IPS DF 19.7 (cell line): ENCODE measurements around the gene SSH2.
"Not testable (repeated sequence)": the region's sequence is repeated elsewhere in the genome, so short reads cannot be mapped to it uniquely, and the experiment has no call there.

ENCODE experiments used
- DNase-seq: peaks from one replicate; pipeline ENCODE4 v3.0.0-alpha.2; 2013; ENCODE audit warnings: low read depth, low spot score

Gene SSH2, protein sequence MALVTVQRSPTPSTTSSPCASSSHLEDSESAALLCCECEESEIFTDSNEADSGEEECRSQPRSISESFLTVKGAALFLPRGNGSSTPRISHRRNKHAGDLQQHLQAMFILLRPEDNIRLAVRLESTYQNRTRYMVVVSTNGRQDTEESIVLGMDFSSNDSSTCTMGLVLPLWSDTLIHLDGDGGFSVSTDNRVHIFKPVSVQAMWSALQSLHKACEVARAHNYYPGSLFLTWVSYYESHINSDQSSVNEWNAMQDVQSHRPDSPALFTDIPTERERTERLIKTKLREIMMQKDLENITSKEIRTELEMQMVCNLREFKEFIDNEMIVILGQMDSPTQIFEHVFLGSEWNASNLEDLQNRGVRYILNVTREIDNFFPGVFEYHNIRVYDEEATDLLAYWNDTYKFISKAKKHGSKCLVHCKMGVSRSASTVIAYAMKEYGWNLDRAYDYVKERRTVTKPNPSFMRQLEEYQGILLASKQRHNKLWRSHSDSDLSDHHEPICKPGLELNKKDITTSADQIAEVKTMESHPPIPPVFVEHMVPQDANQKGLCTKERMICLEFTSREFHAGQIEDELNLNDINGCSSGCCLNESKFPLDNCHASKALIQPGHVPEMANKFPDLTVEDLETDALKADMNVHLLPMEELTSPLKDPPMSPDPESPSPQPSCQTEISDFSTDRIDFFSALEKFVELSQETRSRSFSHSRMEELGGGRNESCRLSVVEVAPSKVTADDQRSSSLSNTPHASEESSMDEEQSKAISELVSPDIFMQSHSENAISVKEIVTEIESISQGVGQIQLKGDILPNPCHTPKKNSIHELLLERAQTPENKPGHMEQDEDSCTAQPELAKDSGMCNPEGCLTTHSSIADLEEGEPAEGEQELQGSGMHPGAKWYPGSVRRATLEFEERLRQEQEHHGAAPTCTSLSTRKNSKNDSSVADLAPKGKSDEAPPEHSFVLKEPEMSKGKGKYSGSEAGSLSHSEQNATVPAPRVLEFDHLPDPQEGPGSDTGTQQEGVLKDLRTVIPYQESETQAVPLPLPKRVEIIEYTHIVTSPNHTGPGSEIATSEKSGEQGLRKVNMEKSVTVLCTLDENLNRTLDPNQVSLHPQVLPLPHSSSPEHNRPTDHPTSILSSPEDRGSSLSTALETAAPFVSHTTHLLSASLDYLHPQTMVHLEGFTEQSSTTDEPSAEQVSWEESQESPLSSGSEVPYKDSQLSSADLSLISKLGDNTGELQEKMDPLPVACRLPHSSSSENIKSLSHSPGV (N-terminal part only)

DNA sequence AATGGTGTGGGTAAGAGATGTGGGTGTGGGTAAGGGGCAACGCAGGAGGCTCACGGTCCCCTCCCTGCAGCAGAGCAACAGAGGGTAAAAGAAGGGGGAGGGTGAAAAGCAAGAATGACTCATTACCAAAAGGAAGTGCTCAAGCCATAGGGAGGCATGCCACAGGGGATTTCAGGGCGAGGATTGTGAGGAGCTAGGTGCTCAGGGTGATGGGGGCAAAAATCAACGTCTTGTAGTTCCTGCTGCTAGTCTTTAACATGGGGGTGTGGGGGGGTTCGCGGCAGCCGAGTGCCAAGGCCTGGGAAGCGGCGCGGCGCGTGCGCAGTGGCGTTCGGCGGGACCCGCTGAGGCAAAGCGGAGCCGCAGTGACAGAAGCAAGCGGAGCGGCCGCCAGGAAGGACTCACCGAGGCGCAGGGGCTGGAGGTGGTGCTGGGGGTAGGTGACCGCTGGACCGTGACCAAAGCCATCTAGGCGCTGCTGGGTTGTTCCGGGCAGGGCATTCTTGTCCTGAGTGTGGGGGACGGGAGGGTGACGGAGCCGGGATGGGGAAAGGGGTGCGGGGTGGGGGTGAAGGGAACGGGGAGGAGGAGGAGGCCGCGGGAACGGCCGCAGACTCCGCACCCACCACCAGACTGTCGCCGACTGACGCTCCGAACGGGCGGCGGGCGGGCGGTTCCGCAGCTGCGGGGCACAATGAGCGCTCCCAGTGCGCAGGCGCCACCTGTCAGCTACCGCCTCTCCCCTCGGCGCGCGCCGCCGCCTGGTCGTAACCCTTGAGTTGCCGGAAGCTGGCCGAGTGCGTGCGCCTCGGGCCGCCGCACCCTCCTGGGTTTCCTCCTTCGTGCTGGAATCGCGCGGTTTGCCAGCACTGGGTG is at the start of gene SSH2:
Gene SSH2, minus strand, starts transcription at position 696 of the 876 bp plus-strand sequence. Its CDS starts 228 bp downstream, at position 468.
- DNase-seq: no peak

DNA sequence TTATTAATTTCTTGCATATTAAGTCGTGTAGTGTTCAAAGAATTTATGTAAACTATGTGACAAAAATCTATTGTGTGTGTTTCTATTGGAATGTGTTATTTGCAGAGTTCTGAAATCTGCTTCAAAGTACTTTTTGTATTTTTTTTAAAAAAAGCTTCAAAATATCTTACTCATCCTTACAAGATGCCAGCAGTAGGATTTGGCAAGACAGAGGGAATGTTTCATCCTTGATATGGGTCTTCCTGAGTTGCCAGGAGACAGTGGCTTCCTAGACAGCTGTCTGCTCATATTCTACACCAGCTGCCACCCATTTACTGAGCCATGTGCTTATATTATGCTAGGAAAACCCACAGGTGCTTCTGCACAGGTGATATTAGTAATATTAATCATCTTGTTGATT is 47.8 kb upstream of the SSH2 start:
- DNase-seq: no peak

DNA sequence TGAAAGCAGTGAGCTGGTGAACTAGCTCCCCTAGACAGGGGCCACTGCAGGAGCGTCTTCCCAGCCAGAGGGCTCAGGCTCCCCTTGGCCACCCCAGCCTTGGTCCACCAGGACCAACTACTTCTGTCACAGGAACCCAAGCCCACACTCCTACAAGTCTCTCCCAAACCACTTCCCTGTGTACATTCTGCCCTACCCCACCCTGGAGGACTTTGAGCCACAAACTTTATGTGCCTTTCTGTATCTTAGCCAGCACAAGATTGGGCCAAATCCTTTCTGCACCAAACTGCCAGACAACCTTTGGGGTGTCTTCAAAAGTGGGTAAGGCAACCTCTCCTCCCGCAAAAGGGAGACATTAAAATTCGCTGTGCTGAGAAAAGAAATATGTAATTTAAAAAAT is 43.0 kb upstream of the SSH2 start:
- no peak for DNase-seq

DNA sequence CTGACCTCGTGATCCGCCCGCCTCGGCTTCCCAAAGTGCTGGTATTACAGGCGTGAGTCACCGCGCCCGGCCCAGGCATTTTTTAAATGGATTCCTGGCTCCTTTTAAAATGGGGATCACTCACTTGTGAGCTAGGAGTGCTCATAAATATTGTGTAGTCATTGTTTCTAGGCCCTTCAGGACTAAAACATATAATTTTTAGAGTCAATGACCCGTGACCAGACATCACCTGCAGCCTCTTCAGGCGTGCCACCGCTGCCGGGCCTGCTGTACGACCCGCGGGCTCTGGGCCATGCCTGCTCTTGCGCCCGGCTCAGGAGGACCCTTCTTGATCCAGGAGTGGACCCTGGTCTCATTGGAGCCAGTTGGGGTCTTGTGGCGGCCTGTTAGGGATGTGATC is 42.2 kb upstream of the SSH2 start:
- DNase-seq: no peak

DNA sequence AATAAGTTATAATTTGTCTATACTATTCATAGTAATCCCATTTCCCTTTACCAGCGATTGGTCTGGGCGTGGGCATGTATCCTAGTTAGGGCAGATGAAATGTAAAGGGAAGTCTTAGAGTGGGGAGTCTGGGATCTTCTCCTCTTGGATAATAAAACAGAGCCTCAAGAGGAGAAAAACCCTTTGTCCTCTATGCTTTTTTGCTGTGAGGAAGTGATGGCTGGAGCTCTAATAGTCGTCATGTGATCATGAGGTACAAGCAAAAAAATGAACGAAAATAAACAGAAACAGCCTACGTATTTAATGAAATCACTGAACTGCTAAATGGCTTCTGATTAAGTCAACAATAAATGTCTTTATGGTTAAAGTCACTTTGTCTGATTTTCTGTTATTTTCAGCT is 38.2 kb upstream of the SSH2 start:
- DNase-seq: no peak

DNA sequence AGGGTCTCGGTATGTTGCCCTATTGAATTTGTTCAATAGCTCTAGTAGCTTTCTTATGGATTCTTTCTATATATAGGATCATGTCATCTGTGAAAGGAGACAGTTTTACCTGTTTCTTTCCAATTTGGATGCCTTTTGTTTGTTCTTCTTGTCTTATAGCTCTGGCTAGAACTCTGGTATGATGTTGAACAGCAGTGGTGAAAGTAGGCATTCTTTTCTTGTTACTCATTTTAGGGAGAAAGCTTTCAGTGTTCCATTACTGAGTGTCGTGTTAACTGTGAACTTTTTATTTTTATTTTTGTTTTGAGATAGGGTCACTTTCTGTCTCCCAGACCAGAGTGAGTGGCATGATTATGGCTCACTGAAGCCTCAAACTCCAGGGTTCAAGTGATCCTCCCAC is 32.6 kb upstream of the SSH2 start:
- DNase-seq: no peak

DNA sequence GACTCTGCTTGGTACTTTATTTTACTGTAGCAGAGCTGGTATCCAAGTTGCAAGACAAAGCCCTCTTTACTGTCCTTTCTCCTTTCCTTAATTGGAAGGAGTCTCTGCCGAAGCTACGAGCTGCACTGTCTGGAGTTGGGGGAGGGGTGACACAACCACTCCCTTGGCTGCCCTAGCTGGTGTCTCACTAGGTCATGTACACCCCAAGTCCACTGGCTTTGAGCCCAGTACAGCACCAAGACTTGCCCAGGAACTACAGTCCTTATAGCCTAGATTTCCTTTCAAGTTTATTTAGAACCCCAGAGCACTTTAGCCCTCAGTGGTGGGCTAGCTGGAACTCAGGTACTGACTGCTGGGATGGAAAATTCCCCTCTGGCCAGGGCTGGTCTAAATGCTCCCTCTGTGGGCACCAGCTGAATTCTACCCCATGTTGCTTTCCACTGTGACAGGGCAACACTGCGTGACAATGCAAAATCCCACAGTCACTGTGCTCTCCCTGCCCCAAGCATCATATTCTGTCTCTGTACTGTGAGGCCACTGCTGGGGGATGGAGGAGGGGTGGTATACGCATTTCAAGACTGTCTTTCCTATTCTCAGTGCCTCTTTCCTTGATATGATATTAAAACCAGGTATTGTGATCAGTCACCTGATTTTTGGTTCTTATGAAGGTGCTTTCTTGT is 29.8 kb upstream of the SSH2 start:
- DNase-seq: no peak

DNA sequence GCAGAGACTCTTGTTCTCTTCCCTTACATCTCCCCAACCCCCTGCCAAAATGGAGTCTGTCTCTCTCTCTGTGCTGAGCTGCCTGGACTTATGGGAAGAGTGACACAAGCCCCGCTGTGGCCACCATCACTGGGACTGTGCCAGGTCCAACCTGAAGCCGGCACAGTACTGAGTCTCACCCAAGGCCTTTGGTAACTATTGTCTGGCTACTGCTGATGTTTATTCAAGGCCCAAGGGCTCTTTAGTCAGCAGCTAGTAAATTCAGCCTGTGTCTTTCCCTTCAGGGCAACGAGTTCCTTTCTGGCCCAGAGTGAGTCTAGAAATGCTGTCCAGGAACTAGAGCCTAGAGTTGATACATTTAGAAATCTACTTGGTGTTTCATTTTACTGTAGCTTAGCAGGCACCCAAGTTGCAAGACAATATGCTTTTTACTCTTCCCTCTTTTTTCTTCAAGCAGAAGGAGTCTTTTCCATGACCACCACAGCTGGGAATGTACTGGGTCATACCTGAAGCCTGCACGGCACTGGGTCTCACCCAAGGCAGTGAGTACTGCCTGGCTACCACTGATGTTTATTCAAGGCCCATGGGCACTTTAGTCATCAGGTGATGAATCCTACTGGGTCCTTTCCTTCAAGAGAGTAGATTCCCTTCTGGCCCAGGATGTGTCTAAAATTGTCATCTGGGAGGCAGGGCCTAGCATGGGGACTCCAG is 29.1 kb upstream of the SSH2 start:
- no peak for DNase-seq

DNA sequence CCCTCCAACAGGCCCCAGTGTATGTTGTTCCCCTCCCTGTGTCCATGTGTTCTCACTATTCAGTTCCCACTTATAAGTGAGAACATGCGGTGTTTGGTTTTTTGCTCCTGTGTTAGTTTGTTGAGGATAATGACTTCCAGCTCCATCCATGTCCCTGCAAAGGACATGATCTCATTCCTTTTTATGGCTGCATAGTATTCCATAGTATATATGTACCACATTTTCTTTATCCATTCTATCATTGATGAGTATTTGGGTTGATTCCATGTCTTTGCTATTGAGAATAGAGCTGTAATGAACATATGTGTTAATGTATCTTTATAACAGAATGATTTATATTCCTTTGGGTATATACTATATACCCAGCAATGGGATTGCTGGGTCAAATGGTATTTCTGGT is 27.5 kb upstream of the SSH2 start:
- not testable (repeated sequence) for DNase-seq

DNA sequence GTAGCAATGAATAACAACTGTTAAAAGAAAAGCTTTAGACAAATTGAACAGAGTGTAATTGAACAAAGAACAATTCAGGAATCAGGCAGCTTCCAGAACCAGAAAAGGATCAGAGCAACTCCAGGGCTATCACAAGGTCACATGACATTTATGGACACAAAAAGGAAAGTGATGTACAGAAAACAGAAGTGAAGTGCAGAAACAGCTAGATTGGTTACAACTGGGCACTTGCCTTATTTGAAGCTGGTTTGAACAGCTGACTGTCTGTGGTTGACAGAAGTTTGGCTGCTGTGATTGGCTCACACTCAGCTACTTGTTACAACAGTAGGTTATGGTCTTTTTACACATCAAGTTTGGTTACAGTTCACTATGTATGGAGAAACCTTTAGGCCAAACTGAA is 26.2 kb upstream of the SSH2 start:
- no peak for DNase-seq

DNA sequence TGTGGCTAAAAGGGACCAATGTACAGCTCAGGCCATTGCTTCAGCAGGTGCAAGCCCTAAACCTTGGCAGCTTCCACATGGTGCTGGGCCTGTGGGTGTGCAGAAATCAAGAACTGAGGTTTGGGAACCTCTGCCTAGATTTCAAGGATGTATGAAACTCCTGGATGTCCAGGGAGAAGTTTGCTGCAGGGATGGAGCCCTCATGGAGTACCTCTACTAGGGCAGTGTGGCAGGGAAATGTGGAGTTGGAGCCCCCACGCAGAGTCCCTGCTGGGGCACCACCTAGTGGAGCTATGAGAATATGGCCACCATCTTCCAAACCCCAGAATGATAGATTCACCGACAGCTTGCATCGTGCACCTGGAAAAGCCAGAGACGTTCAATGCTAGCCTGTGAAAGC is 24.4 kb upstream of the SSH2 start:
- no peak for DNase-seq

DNA sequence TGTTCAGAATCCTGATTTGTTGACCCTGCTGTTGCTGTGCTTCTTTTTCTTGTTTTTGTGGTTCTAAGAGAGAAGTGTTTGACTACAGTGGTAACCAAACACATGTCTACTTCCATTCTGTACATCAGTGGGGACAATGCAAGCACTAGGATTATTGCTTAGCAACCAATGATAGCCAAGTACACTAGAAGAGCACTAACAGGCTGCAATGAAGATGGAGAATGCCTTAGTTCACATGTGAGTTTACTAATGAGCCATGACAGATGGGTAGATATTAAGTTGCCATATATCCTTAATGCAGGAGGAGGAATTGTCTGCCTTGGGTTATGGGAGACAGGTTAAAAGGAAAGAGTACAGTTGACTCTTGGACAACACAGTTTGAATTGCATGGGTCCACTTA is 19.7 kb upstream of the SSH2 start:
- no peak for DNase-seq

DNA sequence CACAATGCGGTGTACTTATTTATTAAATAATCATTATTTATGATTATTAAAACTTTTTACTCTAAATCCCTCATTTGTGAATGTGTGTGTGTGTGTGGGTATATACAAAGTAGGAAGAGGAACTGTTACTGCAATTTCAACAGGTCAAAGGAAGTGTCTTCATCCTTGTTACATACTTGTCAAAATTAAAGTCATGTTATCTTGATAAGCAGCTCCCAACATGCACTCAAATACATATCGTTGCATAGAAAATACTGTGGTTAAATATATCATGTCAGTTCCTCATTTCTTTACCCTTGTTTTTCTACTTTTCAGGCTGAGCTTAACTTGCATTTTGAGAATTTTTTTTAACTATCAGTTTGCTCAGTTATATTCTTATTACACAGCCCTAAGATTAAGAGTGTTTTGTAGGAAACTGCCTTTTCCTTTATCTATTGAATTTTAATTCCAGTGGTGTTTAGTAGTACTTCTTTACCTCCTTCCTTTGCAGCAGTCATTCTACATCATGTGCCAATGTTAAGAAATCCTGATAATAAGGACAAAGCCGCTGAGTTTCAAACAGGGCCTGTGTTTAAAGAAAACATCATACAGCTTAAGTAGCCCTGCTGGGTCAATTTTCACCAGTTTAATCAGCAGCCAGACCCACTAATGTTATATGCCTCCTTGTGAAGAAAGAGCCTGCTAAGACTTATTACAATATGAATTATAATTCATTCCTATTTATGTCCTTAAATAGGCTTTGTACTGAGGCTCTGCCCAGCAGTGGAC is 18.6 kb upstream of the SSH2 start:
- no peak for DNase-seq

DNA sequence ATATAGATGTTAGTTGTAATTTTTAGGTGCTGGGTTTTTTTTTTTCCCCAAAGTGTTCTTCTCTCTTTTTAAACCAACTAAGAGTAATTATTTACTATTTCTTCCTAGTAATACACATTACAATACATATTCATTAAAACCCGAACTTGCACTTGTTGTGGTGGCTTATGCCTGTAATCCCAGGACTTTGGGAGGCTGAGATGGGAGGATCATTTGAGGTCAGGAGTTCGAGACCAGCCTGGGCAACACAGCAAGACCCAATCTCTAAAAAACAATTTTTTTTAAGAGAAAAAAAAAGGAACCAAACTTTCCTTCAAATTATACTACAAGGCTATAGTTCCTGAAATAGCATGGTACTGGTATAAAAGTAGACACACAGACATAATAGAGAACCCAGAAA is 15.3 kb upstream of the SSH2 start:
- no peak for DNase-seq

DNA sequence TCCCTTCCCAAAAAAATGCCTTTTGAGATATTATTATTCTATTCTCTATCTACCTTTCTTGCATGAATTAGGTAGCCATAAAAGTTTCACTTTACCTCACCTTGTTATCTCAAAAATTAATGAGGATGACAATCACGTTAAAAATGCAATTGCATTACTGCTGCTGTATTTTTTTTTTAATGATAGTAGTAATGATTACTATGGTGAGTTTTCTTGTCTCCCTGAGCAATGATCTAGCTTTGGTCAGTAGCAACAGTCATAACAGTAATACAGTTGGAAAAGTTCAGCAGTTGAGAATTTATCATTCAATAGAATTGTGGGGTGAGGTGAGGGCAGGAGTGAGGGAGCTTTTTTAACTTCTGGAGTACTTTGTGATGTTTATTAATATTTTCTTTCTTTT is 11.3 kb upstream of the SSH2 start, which contains the start of gene EFCAB5:
Gene EFCAB5, plus strand, starts transcription at position 301 of the 400 bp plus-strand sequence. CDS start 163 bp downstream, outside the sequence.
- DNase-seq: no peak

DNA sequence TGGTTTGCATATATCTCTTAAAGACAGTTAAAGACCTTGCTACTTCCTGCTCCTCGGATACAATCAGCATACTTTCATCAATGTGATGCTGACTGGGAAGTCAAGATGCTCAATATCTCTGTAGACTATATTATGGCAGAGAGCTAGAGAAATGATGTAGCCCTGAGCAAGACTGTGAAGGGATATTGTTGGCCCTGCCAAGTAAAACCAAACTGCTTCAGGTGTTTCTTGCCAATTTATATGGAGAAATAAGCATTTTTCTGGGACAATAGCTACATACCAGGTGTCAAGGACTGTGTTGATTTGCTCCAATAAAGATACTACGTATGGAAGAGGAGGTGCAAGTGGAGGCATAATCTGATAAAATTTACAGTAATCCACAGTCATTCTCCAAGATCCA is 6.7 kb upstream of the SSH2 start:
- no peak for DNase-seq

DNA sequence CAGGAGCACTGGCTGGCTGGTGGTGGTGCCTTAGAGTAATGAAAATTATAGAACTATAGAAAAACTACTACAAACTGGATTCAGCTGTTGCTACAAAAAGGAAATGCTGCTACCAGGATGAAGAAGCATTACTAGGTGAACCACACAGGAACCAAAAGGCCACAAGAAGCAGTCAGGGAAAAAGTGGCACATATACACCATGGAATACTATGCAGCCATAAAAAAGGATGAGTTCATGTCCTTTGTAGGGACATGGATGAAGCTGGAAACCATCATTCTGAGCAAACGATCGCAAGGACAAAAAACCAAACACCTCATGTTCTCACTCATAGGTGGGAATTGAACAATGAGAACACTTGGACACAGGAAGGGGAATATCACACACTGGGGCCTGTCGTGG is 5.9 kb upstream of the SSH2 start:
- not testable (repeated sequence) for DNase-seq

DNA sequence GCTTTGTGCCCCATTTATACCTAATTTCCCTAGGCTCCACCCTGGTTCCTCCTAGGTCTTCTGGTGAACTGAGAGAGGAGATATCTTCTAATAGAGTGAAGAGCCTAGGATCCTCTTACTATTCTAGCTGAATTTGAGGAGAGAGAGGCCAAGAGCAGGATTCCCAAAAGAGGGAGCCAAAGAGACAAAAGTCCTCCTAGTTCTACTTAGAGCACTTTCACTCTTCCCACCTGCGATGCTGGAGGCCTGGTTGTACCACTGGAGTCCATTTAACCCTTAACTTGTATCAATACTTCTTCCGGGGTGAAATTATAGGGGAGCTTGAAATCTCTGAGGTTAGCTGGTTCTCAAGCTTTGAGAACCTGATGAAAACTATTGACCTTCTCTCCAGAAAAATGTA is 3.4 kb upstream of the SSH2 start:
- DNase-seq: no peak
